ENCODE measurements around the gene OXER1. TPM values are rescaled to one million over a fixed set of nuclear protein-coding genes. Genes with fewer than 3 reads are reported as not detected.

OXER1 gene
- polyA plus RNA-seq, 4 donors: 5.6 to 11.8 (median 6.4) TPM

GRCh38 chr2:42794271-42795046 lies 30.5 kb upstream of the OXER1 start:
- no peak for DNase-seq (ENCODE audit: low read depth in 4 of 4, low spot score in 3 of 4)

GRCh38 chr2:42793334-42794270 lies 29.7 kb upstream of the OXER1 start:
- peak in 1 of 4 donors; percentile 39 for DNase-seq (ENCODE audit: low read depth in 4 of 4, low spot score in 3 of 4)

DNA sequence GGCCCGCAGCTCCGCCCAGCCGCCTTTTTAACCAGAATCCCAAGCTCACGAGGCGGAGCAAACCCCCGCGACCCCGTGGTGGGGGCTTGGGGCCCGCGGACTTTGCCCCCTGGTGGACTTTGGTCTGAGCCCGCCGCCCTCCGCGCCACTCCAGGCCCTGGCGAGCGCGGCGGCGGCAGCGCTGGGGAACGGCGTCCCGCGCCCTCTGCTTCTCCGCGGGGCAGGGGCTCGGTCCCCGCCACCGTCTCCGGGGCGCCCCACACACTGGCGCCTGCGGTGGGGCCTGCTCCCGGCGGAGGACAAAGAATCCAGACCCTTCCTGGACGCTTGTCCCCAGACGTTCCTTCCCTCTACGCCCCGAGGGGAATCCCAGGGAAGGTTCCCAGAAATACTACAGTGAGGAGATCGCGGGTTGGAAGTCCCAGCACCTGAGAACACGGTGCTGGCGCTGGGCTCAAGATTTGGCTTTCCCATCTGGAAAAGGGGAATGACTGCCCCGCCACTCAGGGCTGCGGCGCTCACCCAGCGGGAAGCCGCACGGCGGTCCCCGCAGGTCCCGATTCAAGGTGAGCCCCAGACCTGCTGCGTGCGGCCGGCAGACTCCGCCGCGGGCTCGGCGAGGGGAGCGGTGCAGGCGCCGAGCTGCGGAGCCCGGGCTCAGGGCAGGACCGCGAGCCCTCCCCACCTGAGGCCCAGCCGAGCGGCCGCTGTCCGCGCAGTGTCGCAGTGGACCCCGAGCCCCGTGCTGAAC lies 28.8 kb upstream of the OXER1 start, which contains the start of gene HAAO:
Gene HAAO, minus strand, starts transcription at position 1 of the 751 bp plus-strand sequence. CDS start 47 bp downstream, outside the sequence.
- DNase-seq (ENCODE audit: low read depth in 4 of 4, low spot score in 3 of 4): peak in 1 of 4 donors; percentile 46

DNA sequence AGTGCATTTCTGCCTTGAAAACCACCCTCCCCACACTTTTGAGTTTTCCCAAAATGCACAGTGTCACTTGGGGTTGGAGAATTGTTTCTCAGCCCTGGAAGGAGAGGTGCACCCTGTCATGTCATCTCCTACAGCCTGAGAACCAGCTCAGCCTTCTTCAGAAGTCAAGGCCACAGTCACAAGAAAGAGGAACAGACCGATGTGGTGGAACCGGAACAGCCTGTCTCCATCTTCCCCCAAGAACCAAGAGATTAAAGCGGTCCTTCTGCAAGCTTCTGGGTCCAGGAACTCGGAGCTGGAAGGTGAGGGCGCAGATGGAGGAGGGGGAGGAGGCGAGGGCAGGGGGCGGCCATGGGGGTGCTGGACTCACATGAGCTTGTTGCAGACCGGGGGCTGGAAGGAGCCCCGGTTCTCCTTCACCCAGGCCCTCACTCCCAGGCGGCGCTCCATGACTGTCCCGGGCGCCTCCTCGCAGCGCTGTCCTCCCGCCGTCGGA lies 28.2 kb upstream of the OXER1 start:
- no peak for DNase-seq (ENCODE audit: low read depth in 4 of 4, low spot score in 3 of 4)

- no peak for DNase-seq (ENCODE audit: low read depth in 4 of 4, low spot score in 3 of 4)
These were observed 27.7 kb upstream of the OXER1 start for GRCh38 chr2:42791606-42792005.

GRCh38 chr2:42789751-42790150 lies 25.8 kb upstream of the OXER1 start:
- DNase-seq (ENCODE audit: low read depth in 4 of 4, low spot score in 3 of 4): no peak

DNA sequence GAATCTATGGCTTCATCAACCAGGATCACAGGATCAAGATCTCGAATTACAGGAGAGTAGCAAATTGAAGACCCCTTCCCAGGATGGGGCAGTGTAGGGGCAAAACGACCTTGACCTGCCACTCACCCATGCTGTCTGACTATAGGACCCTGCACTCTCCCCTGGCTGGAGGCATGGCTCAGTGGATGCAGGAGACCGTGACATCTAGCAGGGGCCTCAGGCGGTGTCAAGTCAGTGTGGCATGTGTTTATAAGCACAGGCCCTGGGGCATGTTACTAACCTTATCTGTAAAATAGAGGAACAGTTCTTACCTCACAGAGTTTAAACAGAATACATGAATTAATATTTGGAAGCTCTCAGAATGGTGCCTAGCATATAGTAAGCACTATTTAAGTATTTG lies 24.9 kb upstream of the OXER1 start:
- no peak for DNase-seq (ENCODE audit: low read depth in 4 of 4, low spot score in 3 of 4)

- no peak for DNase-seq (ENCODE audit: low read depth in 4 of 4, low spot score in 3 of 4)
These were observed 24.5 kb upstream of the OXER1 start for GRCh38 chr2:42788478-42788793.

- DNase-seq (ENCODE audit: low read depth in 4 of 4, low spot score in 3 of 4): no peak
These were observed 24.0 kb upstream of the OXER1 start for GRCh38 chr2:42787788-42788477.

GRCh38 chr2:42787424-42787787 lies 23.5 kb upstream of the OXER1 start:
- DNase-seq (ENCODE audit: low read depth in 4 of 4, low spot score in 3 of 4): no peak

DNA sequence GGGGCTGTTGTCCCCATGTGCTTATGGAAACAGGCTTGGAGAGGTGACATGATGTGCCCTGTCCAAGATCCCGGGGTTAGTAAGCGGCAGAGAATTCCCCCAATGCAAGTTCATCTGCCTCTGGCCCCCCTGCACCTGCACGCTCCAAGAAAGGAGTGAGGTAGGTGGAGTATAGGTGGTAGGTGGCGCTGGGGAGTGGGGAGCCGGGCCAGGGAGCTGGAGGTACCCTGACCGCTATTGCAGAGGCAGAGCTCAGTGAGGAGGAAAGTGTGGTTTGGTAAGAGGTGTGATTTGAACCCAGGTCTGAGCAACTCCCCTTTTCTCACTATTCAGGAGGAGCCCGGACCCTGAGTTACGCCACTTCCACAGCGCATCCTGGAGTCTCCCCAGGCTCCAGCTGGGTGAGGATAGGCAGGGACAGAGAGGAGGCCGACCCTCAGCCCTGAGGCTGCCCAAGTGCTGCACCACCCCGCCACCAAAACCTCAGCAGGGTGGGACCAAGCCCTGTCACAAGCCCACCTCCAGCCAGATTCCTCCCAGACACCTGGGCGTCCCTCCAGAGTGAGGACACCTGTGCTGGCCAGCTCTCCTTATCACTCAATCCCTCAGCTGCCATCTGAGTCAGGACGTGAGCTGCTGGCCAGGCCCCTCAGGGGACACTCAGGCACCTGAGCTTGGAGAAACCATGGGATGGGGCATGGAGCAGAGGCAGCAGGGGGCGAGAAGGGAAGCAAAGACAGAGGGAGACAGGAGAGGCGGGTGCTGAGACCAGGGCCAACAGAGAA lies 22.8 kb upstream of the OXER1 start:
- DNase-seq (ENCODE audit: low read depth in 4 of 4, low spot score in 3 of 4): no peak

DNA sequence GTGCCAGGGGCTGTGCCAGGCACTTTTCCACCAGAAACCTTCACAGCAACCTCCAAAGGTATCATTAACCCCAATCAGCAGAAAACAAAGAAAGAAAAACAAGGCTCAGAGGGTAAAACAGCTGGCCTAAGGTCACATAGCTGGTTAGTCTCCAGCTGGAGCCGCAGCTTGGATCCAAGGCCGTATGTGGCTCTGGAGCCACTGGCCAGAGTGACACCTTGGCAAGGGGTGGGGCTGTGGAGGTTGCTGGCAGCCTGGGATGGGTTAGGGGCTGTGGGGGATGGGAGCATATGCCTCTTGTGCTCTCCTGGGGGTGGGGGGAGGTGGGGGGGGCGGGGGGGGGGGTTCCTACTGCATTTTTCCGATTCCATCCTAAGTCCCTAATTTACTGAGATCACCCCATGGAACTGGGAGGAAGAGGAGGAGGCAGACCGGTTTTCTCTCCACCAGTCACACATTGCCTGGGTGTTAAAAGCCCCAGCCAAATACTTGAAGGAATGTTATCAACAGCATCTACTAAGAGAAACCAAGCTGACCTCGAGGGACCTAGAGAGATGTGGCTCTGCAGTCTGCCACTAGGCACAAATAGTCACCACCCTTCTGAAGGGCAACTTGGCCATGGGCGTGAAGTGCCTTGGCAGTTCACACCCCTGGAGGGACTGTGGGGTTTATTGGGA lies 20.4 kb upstream of the OXER1 start:
- no peak for DNase-seq (ENCODE audit: low read depth in 4 of 4, low spot score in 3 of 4)

GRCh38 chr2:42783511-42783910 lies 19.6 kb upstream of the OXER1 start:
- no peak for DNase-seq (ENCODE audit: low read depth in 4 of 4, low spot score in 3 of 4)

DNA sequence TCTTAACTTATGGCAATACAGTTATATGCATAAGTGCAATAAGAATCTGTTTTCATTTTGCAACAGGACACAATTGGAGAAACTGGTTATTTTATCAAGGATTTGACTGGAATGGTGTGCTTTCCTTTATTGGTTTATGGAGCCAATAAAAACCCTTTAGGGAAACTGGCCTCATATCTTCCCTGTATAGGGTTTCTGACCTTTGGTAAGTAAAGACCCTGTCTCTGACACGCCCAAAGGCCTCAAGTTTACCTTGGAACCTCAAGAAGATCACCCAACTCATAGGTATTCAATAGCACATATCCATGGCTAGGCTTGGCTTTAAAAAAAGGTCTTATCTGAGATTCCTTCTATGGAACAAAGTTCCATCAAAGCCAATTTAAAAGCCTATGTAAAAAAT lies 17.2 kb upstream of the OXER1 start:
- DNase-seq (ENCODE audit: low read depth in 4 of 4, low spot score in 3 of 4): no peak

DNA sequence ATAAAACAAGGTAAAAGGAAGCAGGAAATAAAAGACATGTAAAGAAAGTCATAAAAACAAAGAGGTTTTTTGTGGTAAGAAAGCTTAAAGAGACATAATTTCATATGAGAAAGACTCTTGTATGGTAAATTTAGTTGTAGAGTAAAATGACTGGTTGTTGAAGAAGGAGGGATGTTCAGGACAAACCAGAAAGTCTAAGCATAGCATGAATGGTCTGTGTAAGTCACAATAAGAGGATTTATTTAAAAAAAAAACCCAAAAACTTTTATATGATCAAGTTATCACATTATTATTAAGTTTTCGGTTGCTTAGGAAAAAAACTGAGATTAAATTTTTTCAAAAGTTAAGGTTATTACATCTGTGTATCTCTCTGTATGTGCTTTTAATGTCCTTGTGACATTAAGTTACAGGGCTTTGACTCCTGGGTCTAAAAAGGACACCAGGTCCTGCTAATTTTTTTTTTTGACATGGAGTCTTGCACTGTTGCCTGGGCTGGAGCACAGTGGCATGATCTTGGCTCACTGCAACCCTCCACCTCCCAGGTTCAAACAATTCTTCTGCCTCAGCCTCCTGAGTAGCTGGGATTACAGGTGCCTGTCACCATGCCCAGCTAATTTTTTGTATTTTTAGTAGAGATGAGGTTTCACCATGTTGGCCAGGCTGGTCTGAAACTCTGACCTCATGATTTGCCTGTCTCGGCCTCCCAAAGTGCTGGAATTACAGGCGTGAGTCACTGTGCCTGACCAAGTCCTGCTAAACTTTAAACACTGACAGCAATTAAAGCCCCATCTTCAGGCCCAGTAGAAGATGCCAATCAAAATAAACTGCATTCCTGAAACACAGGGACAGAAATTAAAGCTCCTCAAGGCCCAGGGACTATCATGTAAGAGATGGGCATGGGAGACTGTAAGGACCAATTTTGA lies 14.2 kb upstream of the OXER1 start:
- DNase-seq (ENCODE audit: low read depth in 4 of 4, low spot score in 3 of 4): no peak

GRCh38 chr2:42775810-42776209 lies 11.9 kb upstream of the OXER1 start:
- DNase-seq (ENCODE audit: low read depth in 4 of 4, low spot score in 3 of 4): no peak

GRCh38 chr2:42775186-42775585 lies 11.3 kb upstream of the OXER1 start:
- DNase-seq (ENCODE audit: low read depth in 4 of 4, low spot score in 3 of 4): no peak

Measured in left renal pelvis (tissue), 4 donors.